PFSK-1 (cell line): ENCODE results near the gene CALCA.

Experiments used
- FOXP2 ChIP-seq: optimal IDR thresholded peaks from 2 replicates; pipeline ENCODE3; 2011; ENCODE audit warnings: borderline replicate concordance, control low read depth, inconsistent platforms; ENCODE audit not compliant: insufficient read depth; ENCODE audit errors: extremely low read length, extremely low read depth
- POLR2AphosphoS5 ChIP-seq: IDR thresholded peaks from 2 replicates; pipeline ENCODE4 v1.6.1; 2012; ENCODE audit warnings: low read depth, mild to moderate bottlenecking, control low read depth, low read length, moderate library complexity
- SIN3A ChIP-seq: IDR thresholded peaks from 2 replicates; pipeline ENCODE4 v1.6.1; 2012; ENCODE audit warnings: mild to moderate bottlenecking, low read length, moderate library complexity, borderline replicate concordance; ENCODE audit not compliant: insufficient read depth
- TAF1 ChIP-seq: IDR thresholded peaks from 2 replicates; pipeline ENCODE4 v1.6.1; 2012; ENCODE audit warnings: low read length, control low read depth, borderline replicate concordance; ENCODE audit not compliant: insufficient read depth
- TF ChIP-seq, protein P1 (sequence below), 2 experiments: IDR thresholded peaks; 2 replicates each; pipeline versions ENCODE4 v1.6.1 to v1.8.0; 2011 to 2012; ENCODE audit warnings: low read depth in 2 of 2, low read length in 2 of 2, control low read depth in 1 of 2, inconsistent platforms in 1 of 2, mild to moderate bottlenecking in 1 of 2, moderate library complexity in 1 of 2; ENCODE audit not compliant: insufficient read depth in 1 of 2

The CALCA gene

DNA sequence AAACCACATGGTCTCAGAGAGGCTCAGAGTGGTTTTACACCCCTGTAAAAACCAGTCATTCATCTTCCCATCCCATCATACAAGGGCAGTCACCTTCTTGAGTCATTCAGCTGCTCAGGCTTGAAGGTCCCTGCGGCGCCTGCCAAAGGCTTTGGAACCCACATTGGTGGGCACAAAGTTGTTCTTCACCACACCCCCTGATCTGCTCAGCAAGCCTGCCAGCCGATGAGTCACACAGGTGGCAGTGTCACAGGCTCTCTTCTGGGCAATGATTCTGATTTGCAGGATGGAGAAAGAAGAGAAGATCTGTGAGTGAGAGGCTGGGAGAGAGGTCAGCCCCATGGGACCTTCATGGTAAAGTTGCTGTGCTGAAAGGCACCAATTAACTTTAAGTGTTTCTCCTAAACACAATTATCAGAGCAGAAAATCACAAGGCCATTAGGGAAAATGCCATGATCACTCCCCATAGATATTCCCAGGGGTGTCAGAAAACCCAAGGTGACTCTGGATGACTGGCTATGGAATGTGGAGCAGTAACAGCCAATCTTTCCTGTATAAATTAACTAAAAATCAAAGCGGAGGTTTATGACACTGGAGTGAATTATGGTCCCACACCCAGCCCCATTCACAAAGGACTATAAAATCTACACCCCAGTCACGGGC, 4.4 kb downstream of the CALCA start:
- TF ChIP-seq SIN3A (no peak), TAF1 (no peak), POLR2AphosphoS5 (no peak), FOXP2 (no peak)
- TF ChIP-seq, protein P1, sequence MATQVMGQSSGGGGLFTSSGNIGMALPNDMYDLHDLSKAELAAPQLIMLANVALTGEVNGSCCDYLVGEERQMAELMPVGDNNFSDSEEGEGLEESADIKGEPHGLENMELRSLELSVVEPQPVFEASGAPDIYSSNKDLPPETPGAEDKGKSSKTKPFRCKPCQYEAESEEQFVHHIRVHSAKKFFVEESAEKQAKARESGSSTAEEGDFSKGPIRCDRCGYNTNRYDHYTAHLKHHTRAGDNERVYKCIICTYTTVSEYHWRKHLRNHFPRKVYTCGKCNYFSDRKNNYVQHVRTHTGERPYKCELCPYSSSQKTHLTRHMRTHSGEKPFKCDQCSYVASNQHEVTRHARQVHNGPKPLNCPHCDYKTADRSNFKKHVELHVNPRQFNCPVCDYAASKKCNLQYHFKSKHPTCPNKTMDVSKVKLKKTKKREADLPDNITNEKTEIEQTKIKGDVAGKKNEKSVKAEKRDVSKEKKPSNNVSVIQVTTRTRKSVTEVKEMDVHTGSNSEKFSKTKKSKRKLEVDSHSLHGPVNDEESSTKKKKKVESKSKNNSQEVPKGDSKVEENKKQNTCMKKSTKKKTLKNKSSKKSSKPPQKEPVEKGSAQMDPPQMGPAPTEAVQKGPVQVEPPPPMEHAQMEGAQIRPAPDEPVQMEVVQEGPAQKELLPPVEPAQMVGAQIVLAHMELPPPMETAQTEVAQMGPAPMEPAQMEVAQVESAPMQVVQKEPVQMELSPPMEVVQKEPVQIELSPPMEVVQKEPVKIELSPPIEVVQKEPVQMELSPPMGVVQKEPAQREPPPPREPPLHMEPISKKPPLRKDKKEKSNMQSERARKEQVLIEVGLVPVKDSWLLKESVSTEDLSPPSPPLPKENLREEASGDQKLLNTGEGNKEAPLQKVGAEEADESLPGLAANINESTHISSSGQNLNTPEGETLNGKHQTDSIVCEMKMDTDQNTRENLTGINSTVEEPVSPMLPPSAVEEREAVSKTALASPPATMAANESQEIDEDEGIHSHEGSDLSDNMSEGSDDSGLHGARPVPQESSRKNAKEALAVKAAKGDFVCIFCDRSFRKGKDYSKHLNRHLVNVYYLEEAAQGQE (IDR thresholded peaks at IDR 0.05; ENCODE audit: insufficient read depth in 1 of 2, low read depth in 2 of 2, low read length in 2 of 2) = no peak

DNA sequence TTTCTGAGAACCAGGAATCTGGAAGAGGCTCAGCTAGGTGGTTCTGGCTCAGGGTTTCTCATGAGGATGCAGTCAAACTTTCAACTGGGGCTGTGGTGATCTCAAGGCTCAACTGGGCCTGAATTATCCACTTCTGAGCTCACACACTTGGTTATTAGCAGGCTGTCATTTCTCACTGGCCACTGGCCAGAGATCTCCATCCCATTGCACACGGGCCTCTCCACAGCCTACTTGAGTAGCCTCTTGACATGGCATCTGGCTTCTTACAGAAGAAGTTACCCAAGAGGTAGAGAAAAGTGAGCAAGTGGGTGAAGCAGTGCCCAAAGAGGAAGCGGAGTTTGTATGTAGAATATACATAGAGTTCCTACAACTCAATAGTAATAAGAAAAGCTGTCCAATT, 16.0 kb downstream of the CALCA start:
- TF ChIP-seq FOXP2 = no peak
- no peak for TF ChIP-seq TAF1
- TF ChIP-seq, protein P1 (IDR thresholded peaks at IDR 0.05; ENCODE audit: insufficient read depth in 1 of 2, low read depth in 2 of 2, low read length in 2 of 2) = no peak
- no peak for TF ChIP-seq SIN3A
- TF ChIP-seq POLR2AphosphoS5 = no peak

DNA sequence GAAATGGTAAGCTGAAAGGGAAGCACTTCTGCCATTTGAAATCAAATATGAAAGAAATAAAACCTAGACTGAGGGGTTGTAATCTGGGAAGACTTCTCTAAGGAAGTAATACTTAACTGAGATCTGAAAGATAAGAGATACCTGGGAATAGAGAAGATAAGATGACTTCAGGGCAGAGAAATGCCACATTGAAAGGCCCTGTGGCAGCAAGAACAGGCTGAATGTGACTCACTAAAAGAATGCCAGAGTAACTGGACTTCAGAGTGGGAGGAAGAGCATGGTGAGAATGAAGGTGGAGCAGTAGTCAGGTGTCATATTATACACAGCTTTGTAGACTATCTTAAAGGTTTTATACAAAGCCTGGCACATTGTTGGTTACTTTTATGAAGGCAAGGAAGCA, 17.6 kb downstream of the CALCA start:
- no peak for TF ChIP-seq POLR2AphosphoS5
- TF ChIP-seq, protein P1 (IDR thresholded peaks at IDR 0.05; ENCODE audit: insufficient read depth in 1 of 2, low read depth in 2 of 2, low read length in 2 of 2) = no peak
- TF ChIP-seq TAF1 = no peak
- TF ChIP-seq SIN3A = no peak
- TF ChIP-seq FOXP2 = no peak

DNA sequence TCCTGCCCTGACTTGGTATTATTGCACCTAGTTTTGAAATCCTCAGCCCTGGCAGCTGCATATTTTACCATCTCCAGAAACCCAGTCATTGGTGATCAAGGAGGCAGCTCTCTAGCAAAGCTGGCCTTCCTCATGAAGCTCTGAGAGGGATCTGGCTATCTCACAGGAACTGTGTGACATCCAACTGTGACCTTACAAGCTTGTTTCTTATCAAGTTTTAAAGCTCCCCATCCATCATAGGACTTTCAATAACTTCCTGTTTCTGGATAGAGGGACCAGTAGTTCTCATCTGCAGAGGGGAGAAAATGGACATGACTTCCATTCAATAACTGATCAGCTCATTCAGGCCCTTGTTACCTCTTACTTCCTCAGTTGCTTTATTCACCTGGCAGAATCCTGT, 18.2 kb downstream of the CALCA start:
- TF ChIP-seq POLR2AphosphoS5 (no peak), TAF1 (no peak), FOXP2 (no peak), SIN3A (no peak)
- TF ChIP-seq, protein P1 (IDR thresholded peaks at IDR 0.05; ENCODE audit: insufficient read depth in 1 of 2, low read depth in 2 of 2, low read length in 2 of 2) = no peak

DNA sequence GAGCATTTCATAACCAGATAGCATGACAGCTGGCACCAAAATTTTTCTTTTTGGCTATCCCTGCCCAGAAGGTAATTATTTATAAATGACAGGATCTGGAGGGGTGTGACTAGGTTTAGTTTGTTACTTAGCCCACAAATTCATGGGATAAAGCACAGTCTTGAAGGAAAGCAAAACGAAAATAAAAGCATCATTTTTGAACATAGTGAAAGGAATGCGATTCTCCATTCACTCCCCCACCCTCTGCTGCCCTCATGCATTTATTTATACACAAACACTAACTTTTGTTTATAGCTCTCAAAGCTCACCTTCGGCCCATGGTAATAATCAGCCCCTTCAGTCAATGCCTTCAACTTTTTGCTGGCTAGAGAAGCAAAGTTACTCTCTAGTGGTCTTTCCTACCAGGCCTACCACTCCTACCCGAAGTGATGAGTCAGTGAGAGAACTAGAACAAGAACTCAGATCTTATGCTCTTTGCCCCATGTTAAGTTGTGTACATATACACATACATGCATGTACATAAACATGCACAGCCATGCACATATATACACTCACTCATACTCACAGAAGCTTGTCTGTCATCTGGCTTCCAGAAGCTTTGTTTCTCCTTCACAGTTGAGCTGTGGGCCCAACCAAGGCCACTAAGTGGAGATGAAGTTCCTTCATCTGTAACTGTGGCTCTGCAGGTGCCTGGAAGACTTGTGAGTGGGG, 22.6 kb downstream of the CALCA start:
- TF ChIP-seq FOXP2 (no peak), SIN3A (no peak), POLR2AphosphoS5 (no peak), TAF1 (no peak)
- TF ChIP-seq, protein P1 (IDR thresholded peaks at IDR 0.05; ENCODE audit: insufficient read depth in 1 of 2, low read depth in 2 of 2, low read length in 2 of 2) = no peak
